ENCODE measurements around the gene RMND5B. TPM values are rescaled to one million over a fixed set of nuclear protein-coding genes. Genes with fewer than 3 reads are reported as not detected.

RMND5B gene
- polyA plus RNA-seq, 1 experiment = 39.6 TPM

GRCh38 chr5:178143901-178144300 lies 13.1 kb downstream of the RMND5B start:
- Histone ChIP-seq H3K36me3 (ENCODE audit: control insufficient read depth, insufficient read depth, low read length) (peaks cover 28% of the 10 kb centered on the region), H3K27me3 (ENCODE audit: control insufficient read depth, insufficient read depth, low read length) (no peaks in the 10 kb centered on the region), H3K4me3 (ENCODE audit: low read depth, low read length) (no peak overlapping the region)
- POLR2A ChIA-PET = no interaction called here
- CTCF ChIA-PET = interaction anchor here (1.4 to 2.3 kb wide), 3 partner anchors 24 to 68 kb away, joined by 3 to 15 read pairs (median 7); no protein-coding TSS in a partner anchor
- TF ChIP-seq, protein P1, sequence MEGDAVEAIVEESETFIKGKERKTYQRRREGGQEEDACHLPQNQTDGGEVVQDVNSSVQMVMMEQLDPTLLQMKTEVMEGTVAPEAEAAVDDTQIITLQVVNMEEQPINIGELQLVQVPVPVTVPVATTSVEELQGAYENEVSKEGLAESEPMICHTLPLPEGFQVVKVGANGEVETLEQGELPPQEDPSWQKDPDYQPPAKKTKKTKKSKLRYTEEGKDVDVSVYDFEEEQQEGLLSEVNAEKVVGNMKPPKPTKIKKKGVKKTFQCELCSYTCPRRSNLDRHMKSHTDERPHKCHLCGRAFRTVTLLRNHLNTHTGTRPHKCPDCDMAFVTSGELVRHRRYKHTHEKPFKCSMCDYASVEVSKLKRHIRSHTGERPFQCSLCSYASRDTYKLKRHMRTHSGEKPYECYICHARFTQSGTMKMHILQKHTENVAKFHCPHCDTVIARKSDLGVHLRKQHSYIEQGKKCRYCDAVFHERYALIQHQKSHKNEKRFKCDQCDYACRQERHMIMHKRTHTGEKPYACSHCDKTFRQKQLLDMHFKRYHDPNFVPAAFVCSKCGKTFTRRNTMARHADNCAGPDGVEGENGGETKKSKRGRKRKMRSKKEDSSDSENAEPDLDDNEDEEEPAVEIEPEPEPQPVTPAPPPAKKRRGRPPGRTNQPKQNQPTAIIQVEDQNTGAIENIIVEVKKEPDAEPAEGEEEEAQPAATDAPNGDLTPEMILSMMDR (IDR thresholded peaks at IDR 0.05; ENCODE audit: insufficient read depth, low read depth, low read length) = no peak
- no peak for DNase-seq (ENCODE audit: low read depth)

DNA sequence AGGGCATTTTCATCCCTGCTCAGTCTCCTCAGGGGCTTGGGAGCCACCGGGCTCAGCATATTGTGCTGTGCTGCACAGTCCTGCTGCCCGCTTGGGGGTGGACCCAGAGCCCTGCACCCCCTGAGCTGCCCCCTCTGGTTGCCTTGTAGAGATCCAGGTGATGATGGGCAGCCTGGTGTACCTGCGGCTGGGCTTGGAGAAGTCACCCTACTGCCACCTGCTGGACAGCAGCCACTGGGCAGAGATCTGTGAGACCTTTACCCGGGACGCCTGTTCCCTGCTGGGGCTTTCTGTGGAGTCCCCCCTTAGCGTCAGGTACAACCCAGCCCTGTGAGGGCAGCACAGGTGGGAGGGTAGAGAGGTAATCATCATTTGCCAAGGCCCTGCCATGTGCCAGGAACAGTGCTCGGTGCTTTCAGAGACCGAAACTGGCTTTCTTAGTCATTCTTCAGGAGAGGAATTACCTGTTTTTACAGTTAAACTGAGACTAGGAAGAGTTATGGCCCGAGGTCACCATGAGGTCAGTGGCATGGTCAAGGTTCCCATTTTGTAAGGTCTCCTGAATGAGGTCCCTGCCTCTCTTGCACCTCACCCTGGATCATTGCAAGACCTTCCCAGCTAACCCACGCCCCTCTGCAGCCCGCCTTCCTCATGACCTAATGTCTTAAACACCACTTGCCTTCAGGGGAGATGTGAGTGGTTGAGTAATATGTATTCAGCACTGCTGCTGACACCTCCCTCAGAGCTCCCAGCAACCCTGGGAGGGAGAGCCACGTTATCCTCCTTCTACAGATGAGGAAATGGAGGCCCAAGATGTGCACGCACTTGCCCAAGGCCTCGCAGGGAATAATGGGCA lies 15.4 kb downstream of the RMND5B start:
- Histone ChIP-seq H3K27me3 (ENCODE audit: control insufficient read depth, insufficient read depth, low read length) (no peaks in the 10 kb centered on the region), H3K36me3 (ENCODE audit: control insufficient read depth, insufficient read depth, low read length) (peaks cover 36% of the 10 kb centered on the region), H3K4me3 (ENCODE audit: low read depth, low read length) (no peak overlapping the region)
- POLR2A ChIA-PET = no interaction called here
- TF ChIP-seq, protein P1 (IDR thresholded peaks at IDR 0.05; ENCODE audit: insufficient read depth, low read depth, low read length) = peak; percentile 77
- DNase-seq (ENCODE audit: low read depth) = no peak
- CTCF ChIA-PET = interaction anchor here (0.7 to 1.8 kb wide), 6 partner anchors 9 to 71 kb away, joined by 3 to 12 read pairs (median 5); no protein-coding TSS in a partner anchor

- CTCF ChIA-PET = interaction anchor here (0.7 to 1.3 kb wide), 2 partner anchors 9 to 69 kb away, joined by 3 to 6 read pairs; no protein-coding TSS in a partner anchor
- no peak overlapping the region for H3K4me3 ChIP-seq (ENCODE audit: low read depth, low read length)
- TF ChIP-seq, protein P1 (IDR thresholded peaks at IDR 0.05; ENCODE audit: insufficient read depth, low read depth, low read length) = no peak
- POLR2A ChIA-PET = no interaction called here
- H3K27me3 ChIP-seq (ENCODE audit: control insufficient read depth, insufficient read depth, low read length) = no peaks in the 10 kb centered on the region
- H3K36me3 ChIP-seq (ENCODE audit: control insufficient read depth, insufficient read depth, low read length) = peaks cover 34% of the 10 kb centered on the region
- DNase-seq (ENCODE audit: low read depth) = no peak
Observed at GRCh38 chr5:178147406-178147805, 16.6 kb downstream of the RMND5B start.

GRCh38 chr5:178149199-178149932 lies 18.6 kb downstream of the RMND5B start:
- ChIA-PET CTCF (interaction anchor here (1.3 to 2.8 kb wide), 2 partner anchors 16 to 73 kb away, joined by 3 to 18 read pairs; no protein-coding TSS in a partner anchor), POLR2A (no interaction called here)
- no peak for DNase-seq (ENCODE audit: low read depth)
- Histone ChIP-seq H3K4me3 (ENCODE audit: low read depth, low read length) (no peak overlapping the region), H3K36me3 (ENCODE audit: control insufficient read depth, insufficient read depth, low read length) (peaks cover 21% of the 10 kb centered on the region), H3K27me3 (ENCODE audit: control insufficient read depth, insufficient read depth, low read length) (no peaks in the 10 kb centered on the region)
- TF ChIP-seq, protein P1 (IDR thresholded peaks at IDR 0.05; ENCODE audit: insufficient read depth, low read depth, low read length) = no peak

Data from BJ (cell line).